Stimulated activated CD8-positive, alpha-beta memory T cell treated with anti-CD3 and anti-CD28 coated beads, Interleukin-12 subunit alpha, Interleukin-12 subunit beta, amount 100 ng/mL, for 1 hour (primary cell): ENCODE results near the gene RBM20.
"Not testable (repeated sequence)": the region's sequence is repeated elsewhere in the genome, so short reads cannot be mapped to it uniquely, and the experiment has no call there.

Experiments
- DNase-seq: peaks from one replicate; pipeline ENCODE4 v3.0.0-alpha.2; 2020; ENCODE audit warnings: low read depth

The RBM20 gene

DNA sequence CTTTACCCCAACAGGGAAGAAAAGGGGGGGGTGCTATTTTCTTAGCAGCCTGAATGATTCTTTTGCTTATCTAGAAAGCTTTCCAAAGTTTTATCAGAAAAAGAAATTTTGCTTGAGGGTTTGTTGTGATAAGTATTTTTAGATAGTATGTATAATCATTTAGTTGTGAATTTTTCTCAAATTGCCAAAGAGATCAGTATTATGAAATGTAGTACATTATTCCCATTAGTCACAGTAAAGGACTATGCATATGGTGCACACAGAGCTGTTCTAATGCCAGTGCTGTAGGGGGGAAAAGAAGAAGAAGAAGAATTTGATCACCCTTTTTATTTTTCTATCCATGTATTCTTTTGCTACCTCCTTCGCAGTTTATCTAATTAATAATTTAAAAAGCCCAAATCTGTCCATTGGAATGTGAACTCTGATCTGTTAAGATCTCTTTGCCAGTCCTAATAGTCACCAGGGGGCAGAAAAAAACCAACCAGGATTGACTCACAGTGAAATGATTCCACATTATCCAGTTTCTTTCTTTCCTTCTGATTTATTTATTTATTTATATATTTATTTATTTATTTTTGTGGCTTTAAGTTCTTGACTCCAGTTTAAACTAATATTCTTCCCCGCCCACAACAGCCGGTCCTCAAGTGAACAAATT is 4.7 kb downstream of the RBM20 start:
- no peak for DNase-seq

DNA sequence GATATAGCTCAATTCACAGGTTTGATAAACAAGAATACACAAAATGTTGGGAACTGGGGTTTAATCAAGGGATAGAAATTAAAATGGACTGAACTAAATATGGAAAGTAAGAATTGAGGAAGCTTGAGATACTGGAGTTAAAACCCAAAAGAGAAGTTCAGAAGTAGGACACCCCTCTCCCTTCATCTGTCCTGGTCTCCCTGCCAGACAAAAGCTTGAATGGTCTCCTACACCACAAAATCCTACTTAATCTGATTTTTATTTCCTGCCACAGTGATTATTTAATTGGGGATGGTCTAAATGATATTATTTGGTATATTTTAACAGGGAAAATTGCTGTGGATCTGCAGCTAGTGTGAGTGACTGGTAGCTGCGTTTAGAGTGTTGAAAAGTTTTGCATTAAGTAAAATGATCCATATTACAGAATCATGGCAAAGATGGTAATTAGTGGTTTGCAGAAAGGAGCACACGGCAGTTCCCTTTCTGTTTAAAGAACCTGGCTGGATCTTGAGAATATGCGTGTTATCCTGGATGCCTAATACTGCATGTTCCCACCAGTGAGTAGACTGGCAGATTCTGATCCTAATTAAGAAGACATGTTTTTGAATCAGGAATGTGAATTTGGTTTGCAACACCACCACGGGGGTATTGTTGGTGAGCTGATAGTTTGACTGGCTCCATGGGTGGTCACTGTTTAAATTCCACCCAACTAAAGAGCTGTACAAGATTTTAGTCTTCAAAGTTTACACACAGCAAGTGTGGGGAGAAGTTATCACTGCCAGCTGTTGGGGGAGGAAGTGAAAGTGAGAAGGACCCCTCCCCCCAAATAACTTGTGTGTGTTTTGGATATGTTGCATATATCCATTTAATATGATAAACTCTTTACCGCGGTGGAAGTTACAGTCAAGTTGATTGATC is 5.5 kb downstream of the RBM20 start:
- no peak for DNase-seq

DNA sequence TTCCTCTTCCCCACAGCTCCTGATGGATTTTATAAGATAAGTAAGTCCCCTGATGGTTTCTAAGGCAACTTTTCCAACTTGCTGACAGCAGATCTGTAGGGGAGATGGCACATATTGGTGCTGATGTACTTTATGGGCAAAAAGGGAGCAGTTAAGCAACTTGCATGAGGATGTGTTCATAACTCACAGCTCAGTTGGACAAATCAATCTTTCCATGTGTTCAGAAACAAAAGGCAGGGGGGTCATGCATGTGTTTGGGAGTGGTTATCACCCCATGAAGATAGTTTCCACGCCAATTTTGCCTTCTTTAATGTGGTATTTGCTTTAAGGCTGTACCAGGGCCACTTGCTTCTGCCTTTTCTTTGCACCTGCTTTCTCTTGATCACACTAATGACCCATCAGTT is 6.1 kb downstream of the RBM20 start:
- DNase-seq: no peak

DNA sequence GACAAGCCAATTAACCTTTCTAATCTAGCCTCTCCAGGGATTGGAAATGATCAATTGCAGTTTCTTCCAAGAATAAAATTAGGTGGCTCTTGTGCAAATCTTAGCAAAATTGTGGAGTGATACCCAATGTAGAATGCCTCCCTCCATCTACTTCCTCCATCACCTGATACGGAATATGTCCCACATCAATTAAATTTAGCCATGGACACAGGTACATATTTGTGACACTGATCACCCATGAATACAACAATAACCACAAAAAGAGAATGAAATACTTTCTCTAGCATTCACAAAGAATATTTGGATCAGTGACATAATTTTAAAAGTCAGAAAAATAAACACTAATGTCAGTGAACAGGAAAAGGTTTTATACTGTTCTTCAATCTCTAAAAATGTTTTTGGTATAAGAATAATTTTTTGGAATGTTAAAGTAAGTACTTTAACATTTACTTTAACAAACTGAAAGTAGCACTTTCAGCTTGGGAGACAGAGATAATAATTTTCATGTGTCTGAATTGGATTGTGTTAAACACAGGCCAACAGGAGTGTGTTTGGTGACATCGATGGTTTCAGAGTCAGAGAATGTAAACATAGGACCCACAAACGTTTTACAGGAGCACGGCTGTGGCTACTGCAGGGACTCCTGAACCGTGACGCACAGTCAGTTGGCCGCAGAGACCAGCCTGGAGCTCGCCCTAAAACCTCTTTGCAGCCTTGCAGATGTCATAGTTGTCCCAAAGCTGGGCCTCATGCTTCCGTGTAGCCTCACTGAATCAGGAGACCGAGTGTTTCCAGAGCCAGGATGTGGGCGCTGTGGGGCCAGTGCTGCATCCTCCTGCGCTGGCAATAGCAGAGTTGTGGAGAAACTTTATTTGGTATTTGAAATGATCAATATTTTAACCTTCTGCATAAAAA is 7.2 kb downstream of the RBM20 start:
- no peak for DNase-seq

DNA sequence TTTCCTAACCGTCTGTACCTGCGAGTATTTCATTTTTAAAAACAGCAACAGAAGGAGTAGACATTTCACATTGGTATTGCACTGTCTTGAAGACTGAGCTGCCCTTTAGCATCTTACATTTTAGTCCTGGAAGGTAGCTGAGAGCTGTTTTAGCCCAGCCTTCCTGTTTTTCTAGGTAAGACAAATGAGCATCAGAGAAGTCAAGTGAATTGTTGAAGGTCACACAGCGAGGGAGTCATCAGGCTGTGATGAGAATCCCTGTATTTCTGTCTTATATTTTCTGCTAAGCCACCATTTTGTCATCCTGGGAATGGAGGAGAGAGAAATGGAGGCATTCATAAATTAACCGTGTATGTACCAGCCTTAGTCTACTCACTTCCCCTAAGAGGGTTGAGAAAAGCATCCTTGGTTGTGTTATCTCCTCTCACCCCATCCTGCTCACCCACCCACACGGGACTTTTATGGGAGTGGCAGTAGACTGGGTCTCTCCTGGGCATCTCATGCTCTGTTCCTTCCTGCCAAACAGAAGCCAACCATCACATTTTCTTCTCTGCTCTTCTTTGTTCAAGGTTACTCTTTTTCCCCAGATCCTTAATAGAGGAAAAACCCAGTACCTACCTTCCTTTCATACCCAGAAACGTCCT is 8.5 kb downstream of the RBM20 start:
- no peak for DNase-seq

DNA sequence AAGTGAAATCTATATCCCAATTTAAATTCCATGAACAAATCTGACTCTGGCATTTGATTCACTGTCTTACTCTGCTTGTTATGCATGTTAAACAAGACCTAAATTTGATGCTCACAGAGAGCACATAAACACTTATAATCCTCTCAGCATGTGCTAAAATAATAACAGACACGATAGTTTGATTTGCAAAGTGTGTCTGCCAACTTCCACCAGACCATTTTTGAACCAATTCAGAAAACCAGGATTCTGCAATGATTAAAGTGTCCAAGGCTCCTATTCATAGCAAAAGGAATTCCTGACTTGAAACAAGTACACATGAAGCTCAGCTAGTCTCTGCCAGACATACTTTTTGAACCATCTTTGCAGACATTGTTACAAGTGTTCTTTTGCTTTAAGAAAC is 11.2 kb downstream of the RBM20 start:
- no peak for DNase-seq

DNA sequence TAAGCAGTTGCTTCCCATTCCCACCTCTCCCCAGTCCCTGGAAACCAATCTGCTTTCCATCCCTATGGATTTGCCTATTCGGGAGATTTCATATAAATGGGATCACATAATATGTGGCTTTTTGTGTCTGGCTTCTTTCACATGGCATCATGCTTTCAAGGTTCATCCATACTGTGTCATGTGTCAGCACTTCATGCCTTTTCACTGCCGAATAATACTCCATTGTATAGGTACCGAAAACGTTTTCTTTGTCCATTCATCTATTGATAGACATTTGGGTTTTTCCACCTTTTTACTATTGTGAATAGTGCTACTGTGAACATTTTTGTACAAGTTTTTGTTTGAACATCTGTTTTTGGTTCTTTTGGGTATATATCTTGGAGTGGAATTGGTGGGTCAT is 12.5 kb downstream of the RBM20 start:
- no peak for DNase-seq

DNA sequence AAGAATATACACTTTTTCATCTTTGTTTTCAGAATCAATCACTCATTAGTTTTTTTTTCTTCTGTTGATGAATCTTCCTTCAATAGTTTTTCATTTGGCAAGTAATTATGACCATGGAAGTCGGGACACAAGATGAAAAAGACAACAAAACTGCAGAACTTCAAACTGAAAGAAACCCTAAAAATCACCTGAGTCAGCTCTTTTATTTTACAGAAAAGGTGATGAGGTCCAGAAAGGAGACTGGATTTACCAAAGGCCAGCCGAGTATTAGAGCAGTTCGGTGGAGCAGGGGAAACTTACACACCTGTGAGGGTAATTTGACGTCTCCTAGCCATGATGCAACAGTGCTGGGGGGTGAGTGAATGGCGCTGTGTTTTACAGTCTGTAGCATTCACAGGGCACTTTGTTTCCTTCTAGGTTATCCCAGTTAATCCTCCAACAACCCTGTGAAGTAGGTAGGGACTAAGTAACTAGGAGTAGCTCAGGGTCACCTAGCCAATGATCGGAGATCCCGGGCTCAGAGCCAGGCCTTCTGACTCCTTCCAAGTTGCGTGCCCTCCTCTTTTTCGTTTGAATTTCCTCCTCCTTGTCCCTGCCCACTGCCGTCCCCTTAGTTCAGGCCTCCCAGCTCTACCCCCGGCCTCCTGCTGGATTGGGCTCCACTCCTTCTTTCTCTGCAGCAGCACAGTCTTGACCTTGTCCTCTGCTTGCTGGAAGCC is 14.0 kb downstream of the RBM20 start:
- no peak for DNase-seq

DNA sequence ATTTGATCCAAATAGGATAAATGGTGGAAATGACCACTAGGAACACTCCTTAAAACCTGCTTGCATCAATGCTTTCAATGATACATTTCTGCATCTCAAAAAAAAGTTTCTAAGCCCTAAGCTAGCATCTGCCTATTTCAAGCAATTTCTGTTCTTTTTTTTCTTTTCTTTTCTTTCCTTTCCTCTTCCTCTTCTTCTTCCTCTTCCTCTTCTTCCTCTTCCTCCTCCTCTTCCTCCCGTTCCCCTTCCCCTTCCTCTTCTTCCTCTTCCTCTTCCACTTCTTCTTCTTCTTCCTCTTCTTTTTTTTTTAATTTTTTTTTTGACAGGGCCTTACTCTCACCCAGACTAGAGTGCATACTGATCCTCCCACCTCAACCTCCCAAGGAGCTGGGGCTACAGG is 15.4 kb downstream of the RBM20 start:
- DNase-seq: no peak

DNA sequence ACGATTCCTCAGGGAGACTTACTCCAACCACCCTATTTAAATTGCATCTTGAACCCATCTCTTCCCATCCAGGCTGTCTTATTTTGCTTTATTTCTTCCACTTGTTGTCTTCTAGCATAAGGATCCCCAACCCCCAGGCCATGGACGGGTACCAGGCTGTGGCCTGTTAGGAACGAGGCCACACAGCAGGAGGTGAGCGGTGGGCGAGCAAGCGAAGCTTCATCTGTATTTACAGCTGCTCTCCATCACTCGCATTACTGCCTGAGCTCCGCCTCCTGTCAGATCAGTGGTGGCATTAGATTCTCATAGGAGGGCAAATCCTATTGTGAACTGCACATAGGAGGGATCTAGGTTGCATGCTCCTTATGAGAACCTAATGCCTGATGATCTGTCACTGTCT is 16.2 kb downstream of the RBM20 start:
- not testable (repeated sequence) for DNase-seq

DNA sequence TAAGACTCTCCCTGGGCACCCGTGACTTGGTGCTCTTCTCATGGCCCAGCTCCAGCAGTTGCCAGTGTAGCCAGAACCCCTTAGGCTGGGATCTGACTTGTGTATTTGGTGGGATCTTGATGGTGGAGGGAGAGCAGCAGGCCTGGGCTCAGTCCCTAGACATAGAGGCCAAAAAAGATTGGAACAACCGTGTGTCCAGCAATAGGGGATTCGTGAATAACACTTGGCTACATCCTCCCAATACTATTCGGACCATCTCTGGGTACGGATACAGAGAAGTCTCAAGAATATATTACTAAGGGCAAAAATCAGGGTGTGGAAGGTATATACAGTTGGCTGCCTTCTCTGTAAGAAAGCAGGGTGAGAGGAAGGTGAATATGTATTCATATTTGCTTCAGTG is 17.2 kb downstream of the RBM20 start:
- DNase-seq: no peak

DNA sequence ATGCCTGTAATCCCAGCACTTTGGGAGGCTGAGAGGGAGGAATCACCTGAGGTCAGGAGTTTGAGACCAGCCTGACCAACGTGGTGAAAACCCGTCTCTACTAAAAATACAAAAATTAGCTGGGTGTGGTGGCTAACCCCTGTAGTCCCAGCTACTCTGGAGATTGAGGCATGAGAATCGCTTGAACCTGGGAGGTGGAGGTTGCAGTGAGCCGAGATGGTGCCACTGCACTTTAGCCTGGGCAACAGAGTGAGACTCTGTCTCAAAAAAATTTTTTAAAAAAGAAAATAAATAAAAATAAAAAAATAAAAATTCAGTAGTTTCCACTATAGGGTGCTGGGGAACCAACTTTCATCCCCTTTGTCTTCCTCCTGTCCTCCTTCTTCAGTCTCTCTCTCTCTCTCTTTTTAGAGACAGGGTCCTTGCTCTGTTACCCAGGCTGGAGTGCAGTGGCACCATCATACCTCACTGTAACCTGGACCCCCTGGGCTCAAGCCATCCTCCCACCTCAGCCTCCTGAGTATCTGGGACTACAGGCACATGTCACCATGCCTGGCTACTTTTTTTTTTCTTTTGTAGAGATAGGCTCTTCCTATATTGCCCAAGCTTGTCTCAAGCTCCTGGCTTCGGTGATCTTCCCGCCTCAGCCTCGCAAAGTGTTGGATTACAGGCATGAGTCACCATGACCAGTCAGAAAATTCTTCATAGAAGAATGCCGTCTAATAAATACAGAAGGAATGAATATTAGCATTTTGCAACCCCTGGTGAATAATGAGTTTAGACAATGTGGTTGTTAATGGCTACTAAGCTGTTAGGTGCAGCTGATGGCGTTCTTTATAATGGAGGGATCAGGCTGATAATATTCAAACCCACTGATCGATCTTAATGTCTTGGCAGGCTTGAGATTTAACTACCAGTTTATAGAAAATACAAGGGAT is 20.6 kb downstream of the RBM20 start:
- no peak for DNase-seq

DNA sequence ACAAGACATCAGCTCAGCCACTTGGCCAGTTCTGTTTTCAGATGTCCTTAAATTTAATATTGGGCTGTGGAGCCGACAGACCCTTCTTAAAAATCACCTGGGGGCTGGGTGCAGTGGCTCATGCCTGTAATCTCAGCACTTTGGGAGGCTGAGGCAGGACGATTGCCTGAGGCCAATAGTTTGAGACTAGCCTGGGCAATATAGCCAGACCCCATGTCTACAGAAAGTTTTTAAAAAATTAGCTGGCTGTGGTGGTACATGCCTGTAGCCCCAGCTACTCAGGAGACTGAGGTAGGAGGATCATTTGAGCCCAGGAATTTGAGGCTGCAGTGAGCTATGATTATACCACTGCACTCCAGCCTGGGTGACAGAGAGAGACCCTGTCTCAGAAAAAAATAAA is 22.1 kb downstream of the RBM20 start:
- DNase-seq: not testable (repeated sequence)

DNA sequence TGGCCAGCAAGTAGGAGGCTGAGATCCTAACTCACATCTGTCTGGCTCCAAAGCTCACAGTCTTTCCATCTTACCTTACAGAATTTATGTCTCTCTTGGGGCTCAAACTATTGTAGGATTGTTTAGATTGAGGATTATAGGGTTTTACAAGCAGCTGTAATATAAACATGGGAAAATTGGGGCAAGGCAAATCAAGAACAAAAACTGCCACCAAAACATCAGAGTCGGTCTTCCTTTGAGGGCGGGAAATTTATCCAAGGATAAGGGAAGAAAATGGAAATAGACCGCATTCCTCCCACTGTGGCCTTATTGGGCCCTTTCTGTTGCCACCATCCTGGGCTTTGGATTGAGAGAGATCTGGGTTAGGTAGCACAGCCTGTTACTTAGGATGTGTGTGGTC is 22.5 kb downstream of the RBM20 start:
- DNase-seq: no peak

DNA sequence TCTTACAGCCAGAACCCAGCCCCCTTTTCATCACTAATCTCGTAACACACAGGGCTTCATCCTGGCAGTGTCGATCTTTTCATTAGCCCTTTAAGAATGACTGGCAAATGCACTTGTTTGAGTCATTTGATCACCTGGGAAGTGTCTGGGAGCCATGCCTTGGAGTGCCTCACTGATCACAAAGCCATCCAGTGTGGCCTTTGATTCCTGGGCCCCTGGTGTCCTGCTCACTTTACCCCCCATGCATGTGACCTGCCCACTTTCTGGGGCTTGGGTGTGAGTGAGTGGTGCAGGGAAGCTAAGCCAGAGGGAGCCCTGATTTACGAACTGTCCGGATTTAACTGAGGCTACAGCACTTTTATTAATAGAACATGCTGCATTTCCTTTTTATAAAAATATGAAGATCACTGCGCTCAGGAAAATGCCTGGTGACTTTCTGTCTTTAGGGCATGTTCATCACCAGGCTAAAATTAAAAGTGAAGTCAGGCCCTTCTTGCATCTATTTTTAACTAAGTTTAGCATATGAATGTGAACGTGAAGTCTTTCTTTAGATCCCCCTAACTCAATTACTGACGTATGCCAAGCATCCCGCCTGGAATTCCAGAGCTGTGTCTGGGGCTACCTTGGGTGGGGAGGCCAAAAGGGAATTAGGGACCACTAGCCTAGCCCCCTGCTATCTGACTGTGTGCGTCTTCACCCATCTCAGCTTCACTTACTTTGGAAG is 23.6 kb downstream of the RBM20 start:
- no peak for DNase-seq

DNA sequence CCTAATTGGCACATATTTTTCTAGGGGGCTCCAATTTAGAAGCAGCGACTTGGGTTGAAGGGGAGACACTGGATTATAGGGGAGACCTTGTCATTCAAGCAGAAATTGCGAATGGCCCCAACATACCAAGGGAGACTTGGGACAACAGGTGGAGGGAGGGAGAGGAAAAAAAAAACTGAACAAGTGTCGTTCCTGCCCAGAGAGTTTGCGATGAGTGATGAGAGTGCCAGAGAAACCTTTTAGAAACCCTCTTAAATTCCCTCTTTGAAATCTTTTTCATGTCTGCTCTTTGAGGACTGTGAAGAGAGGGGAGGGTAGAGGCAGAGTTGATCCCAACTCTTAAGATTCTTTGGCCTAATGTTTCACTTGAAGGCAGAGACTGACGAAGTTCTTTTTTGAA is 24.3 kb downstream of the RBM20 start:
- no peak for DNase-seq

DNA sequence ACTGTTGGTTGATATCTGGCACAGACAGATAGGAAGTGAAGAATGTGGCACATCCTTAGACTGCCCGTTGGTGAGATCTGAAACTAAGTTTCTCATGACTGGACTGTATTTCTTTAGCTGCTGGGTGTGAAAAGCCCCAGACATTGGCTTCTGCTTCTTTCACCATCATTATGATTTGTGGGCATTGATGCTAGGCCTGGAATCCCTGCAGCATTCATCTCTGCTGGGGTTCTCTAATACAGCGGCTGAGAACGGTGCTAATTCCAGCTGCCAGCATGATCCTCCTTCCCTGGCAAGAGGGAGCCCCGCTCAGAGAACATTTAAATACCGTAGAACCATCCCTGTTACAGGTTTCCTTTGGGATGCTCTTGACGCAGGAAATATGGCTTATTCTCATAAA is 26.2 kb downstream of the RBM20 start:
- no peak for DNase-seq

DNA sequence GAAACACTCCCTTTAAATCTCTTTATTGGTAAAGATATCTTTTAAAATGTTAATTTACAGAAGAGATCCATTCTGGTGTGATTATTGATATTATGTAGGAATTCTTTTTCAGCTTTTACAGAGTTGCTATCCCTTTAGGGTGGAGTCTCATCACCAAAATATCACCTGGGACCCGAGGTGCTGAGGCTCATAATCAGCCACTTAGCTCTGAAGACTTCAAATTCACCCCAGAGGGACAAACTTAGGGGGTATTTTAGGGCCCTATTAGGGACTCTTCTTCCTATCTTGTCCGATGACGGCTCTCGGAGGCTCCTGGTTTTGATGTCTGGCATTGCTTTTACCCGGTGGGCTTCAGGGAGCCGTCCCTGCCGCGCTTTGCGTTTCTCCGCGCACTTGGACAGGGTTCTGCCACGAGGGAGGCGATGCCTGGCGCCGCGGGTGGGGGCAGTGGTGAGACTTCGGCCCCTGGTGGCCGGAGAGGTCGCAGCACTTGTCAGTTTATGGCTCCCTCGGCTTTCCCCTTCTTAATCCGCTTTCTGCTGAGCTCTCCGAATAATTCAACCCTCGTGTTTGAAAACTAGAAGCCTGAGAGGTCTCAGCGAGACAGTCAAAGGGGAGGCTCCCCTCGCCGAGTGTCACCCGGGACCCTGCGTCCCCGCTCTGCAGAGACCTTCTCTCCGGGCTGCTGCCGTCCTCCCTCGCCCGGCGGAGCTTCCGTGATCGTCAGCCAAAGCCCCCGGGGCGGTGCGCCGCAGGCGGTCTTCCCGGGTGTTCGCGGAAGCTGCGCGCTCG is 27.8 kb downstream of the RBM20 start:
- DNase-seq: peak; percentile 49

DNA sequence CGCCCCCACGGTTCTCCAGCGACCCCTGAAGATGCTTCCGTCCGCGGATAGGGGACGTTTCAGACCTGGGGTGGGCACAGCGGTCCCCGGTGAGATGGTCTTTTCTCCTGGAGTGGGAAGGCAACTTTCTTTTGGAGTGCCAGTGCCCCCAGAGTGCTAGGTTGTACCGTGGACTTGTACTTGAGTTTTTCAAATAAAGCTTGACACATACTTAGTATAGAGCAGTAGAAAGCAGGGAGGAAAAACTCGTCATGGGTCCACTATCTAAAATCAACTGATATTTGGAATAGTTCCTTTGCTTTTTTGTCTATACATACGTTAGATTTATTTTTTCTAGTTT is 28.4 kb downstream of the RBM20 start:
- DNase-seq: no peak
